SHP77 treated with DMSO at 0.1 percent for 48 hours (cell line): ENCODE data around the gene NOVA2.

ENCODE experiments used
- DNase-seq: peaks from one replicate; lab custom pipeline; 2025; lab: John Stamatoyannopoulos, UW

The NOVA2 gene

GRCh38 chr19:45924891-45925447 is 48.7 kb downstream of the NOVA2 start:
- DNase-seq = no peak

GRCh38 chr19:45922281-45922680 is 51.4 kb downstream of the NOVA2 start:
- no peak for DNase-seq

- DNase-seq = no peak
These were observed 53.2 kb downstream of the NOVA2 start for GRCh38 chr19:45920458-45920857.

- no peak for DNase-seq
These were observed 54.0 kb downstream of the NOVA2 start for GRCh38 chr19:45919678-45920077.

- no peak for DNase-seq
These were observed 54.9 kb downstream of the NOVA2 start for GRCh38 chr19:45918721-45919120.

GRCh38 chr19:45917421-45918091 is 56.1 kb downstream of the NOVA2 start:
- DNase-seq = no peak

- no peak for DNase-seq
These were observed 59.5 kb downstream of the NOVA2 start, which contains the start of gene NANOS2 for GRCh38 chr19:45913874-45914830. Gene NANOS2, minus strand, starts transcription at chr19:45914778. Its CDS starts 85 bp downstream, at chr19:45914693.

- DNase-seq = no peak
These were observed 62.4 kb downstream of the NOVA2 start for GRCh38 chr19:45911291-45911690.

GRCh38 chr19:45908956-45909355 is 64.7 kb downstream of the NOVA2 start:
- DNase-seq = no peak

- no peak for DNase-seq
These were observed 67.4 kb downstream of the NOVA2 start for GRCh38 chr19:45906221-45906620.

GRCh38 chr19:45905011-45905410 is 68.7 kb downstream of the NOVA2 start:
- no peak for DNase-seq

GRCh38 chr19:45902651-45903625 is 70.7 kb downstream of the NOVA2 start:
- peak; percentile 91 for DNase-seq

GRCh38 chr19:45901912-45902650 is 71.6 kb downstream of the NOVA2 start, which contains the start of gene MYPOP:
Gene MYPOP, minus strand, starts transcription at chr19:45902613. Its CDS starts 840 bp downstream, at chr19:45901773.
- no peak for DNase-seq

- no peak for DNase-seq
These were observed 72.2 kb downstream of the NOVA2 start for GRCh38 chr19:45901432-45901911.

GRCh38 chr19:45900738-45901431 is 72.8 kb downstream of the NOVA2 start:
- DNase-seq = no peak

- DNase-seq = no peak
These were observed 73.6 kb downstream of the NOVA2 start for GRCh38 chr19:45899919-45900589.

- no peak for DNase-seq
These were observed 74.4 kb downstream of the NOVA2 start for GRCh38 chr19:45899253-45899652.

GRCh38 chr19:45897261-45897812 is 76.3 kb downstream of the NOVA2 start:
- no peak for DNase-seq
